ENCODE results near the gene GALNT10.

DNA sequence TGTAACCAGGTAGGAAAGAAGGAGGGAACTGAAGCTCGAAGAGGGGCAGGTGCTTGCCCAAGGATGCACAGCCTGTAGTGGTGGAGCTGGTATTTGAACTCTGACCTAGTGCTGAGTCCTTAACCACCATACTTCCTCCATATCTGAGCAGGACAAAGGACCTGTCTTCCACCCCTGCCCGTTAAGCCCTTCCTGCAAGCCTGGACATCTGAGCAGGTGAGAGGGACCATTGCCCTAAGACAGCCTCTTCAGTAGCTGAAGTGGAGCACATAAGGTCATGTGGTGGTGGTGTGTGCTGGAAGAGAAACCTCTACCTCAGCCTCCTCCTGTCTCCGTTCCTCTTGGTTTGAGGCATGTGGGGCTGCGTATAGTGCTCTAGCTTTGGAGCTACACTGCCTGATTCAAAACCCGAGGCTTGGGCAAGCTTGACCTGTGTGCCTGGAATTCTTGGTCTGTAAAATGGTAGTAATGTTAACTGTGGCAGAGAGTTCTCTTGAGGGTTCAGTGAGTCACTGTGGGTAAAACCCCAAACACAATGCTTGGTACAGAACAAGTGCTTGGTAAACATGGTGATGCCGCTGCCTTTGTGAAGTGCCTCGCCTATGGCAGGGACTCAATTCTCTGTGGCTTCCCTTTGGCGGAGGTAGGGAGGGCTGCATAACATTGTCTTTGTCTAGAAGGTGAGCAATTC lies 7.4 kb downstream of the GALNT10 start:
- TF ChIP-seq, protein P1, sequence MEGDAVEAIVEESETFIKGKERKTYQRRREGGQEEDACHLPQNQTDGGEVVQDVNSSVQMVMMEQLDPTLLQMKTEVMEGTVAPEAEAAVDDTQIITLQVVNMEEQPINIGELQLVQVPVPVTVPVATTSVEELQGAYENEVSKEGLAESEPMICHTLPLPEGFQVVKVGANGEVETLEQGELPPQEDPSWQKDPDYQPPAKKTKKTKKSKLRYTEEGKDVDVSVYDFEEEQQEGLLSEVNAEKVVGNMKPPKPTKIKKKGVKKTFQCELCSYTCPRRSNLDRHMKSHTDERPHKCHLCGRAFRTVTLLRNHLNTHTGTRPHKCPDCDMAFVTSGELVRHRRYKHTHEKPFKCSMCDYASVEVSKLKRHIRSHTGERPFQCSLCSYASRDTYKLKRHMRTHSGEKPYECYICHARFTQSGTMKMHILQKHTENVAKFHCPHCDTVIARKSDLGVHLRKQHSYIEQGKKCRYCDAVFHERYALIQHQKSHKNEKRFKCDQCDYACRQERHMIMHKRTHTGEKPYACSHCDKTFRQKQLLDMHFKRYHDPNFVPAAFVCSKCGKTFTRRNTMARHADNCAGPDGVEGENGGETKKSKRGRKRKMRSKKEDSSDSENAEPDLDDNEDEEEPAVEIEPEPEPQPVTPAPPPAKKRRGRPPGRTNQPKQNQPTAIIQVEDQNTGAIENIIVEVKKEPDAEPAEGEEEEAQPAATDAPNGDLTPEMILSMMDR (IDR thresholded peaks at IDR 0.05; ENCODE audit: low read depth, low read length, poor library complexity, severe bottlenecking), result no peak
- no peak for TF ChIP-seq EZH2phosphoT487 (IDR thresholded peaks at IDR 0.05; ENCODE audit: borderline replicate concordance, low read length)
